ENCODE measurements around the gene SMIM20. TPM values are rescaled to one million over a fixed set of nuclear protein-coding genes. Genes with fewer than 3 reads are reported as not detected.

The SMIM20 gene
- total and polyA plus RNA-seq, 9 donors, result 25.4 to 46.9 (median 28.7) TPM

DNA sequence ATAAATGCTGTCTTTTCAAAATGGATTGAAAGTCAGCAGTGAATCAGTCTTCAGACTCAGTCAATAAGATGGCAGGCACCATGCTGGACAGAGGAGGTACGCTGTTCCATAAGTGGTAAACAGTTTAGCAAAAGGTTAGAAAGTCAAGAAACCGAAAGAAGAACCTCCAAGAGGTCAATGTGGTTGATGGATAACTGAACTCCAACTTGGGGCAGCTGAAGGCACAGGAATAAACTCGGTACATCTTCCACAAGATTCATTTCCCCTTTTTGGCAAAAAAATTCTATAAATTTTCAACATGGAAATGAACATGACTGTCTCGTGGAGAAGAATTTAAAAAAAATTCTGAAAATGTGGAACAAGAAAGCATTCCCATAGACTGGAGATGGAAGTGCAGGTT is 32.8 kb upstream of the SMIM20 start:
- Histone ChIP-seq H3K27me3 (no peaks in the 10 kb centered on the region), H3K4me1 (ENCODE audit: insufficient read depth) (no peaks in the 10 kb centered on the region), H3K4me3 (no peak overlapping the region), H3K9me3 (no peaks in the 10 kb centered on the region), H3K27ac (no peak overlapping the region), H3K36me3 (no peaks in the 10 kb centered on the region)
- DNase-seq, result no peak
- intact Hi-C loops (cut with DNase I), result no loop called here
- WGBS, 3 donors, result 86 to 93% (median 90%) methylated on average over 4 of the region's 4 CpGs
- TF ChIP-seq POLR2A (IDR thresholded peaks at IDR 0.05), result no peak
- TF ChIP-seq, protein P1, sequence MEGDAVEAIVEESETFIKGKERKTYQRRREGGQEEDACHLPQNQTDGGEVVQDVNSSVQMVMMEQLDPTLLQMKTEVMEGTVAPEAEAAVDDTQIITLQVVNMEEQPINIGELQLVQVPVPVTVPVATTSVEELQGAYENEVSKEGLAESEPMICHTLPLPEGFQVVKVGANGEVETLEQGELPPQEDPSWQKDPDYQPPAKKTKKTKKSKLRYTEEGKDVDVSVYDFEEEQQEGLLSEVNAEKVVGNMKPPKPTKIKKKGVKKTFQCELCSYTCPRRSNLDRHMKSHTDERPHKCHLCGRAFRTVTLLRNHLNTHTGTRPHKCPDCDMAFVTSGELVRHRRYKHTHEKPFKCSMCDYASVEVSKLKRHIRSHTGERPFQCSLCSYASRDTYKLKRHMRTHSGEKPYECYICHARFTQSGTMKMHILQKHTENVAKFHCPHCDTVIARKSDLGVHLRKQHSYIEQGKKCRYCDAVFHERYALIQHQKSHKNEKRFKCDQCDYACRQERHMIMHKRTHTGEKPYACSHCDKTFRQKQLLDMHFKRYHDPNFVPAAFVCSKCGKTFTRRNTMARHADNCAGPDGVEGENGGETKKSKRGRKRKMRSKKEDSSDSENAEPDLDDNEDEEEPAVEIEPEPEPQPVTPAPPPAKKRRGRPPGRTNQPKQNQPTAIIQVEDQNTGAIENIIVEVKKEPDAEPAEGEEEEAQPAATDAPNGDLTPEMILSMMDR (IDR thresholded peaks at IDR 0.05), result no peak

DNA sequence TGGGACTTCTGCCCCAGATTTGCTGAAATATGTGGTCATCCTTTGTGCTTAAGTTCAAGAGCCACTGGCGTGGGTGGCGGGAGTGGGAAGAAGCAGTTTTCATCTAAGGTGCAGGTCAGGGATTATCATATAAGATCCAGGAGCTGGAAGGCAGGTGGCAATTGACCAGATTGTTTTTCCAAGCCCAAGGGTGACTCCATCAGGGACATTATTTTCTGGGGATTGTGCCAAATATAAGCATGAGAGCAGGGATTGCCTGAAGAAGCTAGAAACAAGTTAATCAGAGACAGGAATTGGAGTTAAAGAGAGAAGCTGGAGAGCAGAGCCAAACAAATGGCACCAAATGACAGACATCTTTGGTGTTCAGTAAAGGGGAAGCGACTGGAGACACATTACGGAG is 31.8 kb upstream of the SMIM20 start:
- intact Hi-C loops (cut with DNase I), result no loop called here
- no peak overlapping the region for H3K27ac ChIP-seq
- 76 to 91% (median 90%) methylated on average over 4 of the region's 4 CpGs for WGBS, 3 donors
- no peak for DNase-seq
- TF ChIP-seq POLR2A (IDR thresholded peaks at IDR 0.05), result no peak
- TF ChIP-seq, protein P1 (IDR thresholded peaks at IDR 0.05), result no peak
- no peak for TF ChIP-seq EP300 (IDR thresholded peaks at IDR 0.05)
- H3K4me3 ChIP-seq, result no peak overlapping the region
- no peaks in the 10 kb centered on the region for H3K36me3 ChIP-seq
- no peaks in the 10 kb centered on the region for H3K9me3 ChIP-seq
- no peaks in the 10 kb centered on the region for H3K4me1 ChIP-seq (ENCODE audit: insufficient read depth)
- H3K27me3 ChIP-seq, result no peaks in the 10 kb centered on the region

DNA sequence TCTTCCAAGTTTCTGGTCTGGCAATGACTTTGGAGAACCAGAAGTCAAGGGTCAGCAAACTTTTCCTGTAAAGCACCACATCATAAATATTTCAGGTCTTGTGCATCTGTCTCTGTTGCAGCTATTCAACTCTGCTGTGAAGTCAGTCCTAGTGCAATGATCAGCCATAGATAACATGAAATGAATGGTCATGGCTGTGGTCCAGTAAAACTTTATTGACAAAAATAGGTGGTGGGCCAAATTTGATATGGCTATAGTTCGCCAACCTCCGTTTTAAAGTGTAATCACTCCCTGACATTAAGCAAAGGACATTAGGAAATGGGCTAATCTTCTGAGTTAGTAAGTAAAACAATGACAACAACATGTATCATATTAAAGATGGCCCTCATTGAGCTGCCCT is 30.5 kb upstream of the SMIM20 start:
- Histone ChIP-seq H3K36me3 (no peaks in the 10 kb centered on the region), H3K4me1 (ENCODE audit: insufficient read depth) (no peaks in the 10 kb centered on the region), H3K4me3 (no peak overlapping the region), H3K27me3 (no peaks in the 10 kb centered on the region), H3K27ac (no peak overlapping the region), H3K9me3 (no peaks in the 10 kb centered on the region)
- no peak for DNase-seq
- intact Hi-C loops (cut with DNase I), result no loop called here
- 83 to 92% (median 89%) methylated on average over 2 of the region's 2 CpGs for WGBS, 3 donors
- TF ChIP-seq, protein P1 (IDR thresholded peaks at IDR 0.05), result no peak
- no peak for TF ChIP-seq EP300 (IDR thresholded peaks at IDR 0.05)
- TF ChIP-seq POLR2A (IDR thresholded peaks at IDR 0.05), result no peak

DNA sequence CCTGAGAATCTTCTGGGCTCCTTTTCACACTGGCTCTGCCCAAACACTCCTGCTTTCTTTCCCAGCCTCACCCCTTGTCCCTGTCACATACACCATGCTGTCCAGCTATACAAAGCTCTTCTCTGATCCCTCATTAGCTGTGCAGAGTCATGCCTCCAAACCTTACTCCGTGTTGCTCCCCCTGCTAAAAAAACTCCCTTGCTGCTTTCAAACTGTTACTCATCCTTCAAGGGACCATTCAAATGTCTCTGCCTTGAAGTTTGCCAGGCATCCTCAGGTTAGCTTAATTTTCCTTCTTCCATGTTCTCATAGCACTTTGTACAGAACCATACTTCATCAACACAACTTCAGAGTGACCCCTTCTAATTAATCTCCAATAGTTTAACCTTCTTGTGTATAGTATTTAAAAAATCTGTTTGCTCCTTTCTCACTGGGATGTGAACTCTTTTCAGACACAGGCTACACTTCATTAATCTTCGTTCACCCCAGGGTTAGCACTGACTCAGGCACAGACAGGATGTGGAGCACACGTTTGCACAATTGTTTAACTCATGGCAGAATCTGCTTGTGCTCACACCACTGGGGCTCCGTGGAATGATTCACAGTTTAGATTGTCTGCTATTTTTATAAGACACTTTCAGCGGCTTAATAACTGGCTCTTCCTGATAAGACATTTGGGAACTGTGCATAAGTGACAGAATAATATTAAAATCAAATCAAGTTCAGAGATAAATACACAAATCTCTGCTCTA is 29.8 kb upstream of the SMIM20 start:
- Histone ChIP-seq H3K36me3 (no peaks in the 10 kb centered on the region), H3K4me3 (no peak overlapping the region), H3K4me1 (ENCODE audit: insufficient read depth) (no peaks in the 10 kb centered on the region), H3K9me3 (no peaks in the 10 kb centered on the region), H3K27me3 (no peaks in the 10 kb centered on the region), H3K27ac (no peak overlapping the region)
- intact Hi-C loops (cut with DNase I), result no loop called here
- no peak for DNase-seq
- TF ChIP-seq, protein P1 (IDR thresholded peaks at IDR 0.05), result no peak
- no peak for TF ChIP-seq POLR2A (IDR thresholded peaks at IDR 0.05)
- no peak for TF ChIP-seq EP300 (IDR thresholded peaks at IDR 0.05)
- WGBS, 3 donors, result 32 to 35% (median 34%) methylated on average over 5 of the region's 5 CpGs

All from ovary (tissue), 9 donors.